HG03354 (cell line): ENCODE measurements around the gene HDAC6.

ENCODE experiments used
- ATAC-seq: cut with Tn5 transposase; IDR thresholded peaks from one replicate; pipeline ENCODE4 v1.9.1; 2021; ENCODE audit warnings: mild to moderate bottlenecking; ENCODE audit not compliant: unreplicated experiment, poor library complexity, severe bottlenecking

The HDAC6 gene

GRCh38 chrX:48787505-48788443 lies 14.1 kb upstream of the HDAC6 start:
- ATAC-seq: no peak

GRCh38 chrX:48789366-48790220 lies 12.3 kb upstream of the HDAC6 start:
- ATAC-seq: no peak

GRCh38 chrX:48790477-48790876 lies 11.4 kb upstream of the HDAC6 start:
- no peak for ATAC-seq

GRCh38 chrX:48791063-48791820 lies 10.6 kb upstream of the HDAC6 start:
- no peak for ATAC-seq

- no peak for ATAC-seq
These were observed 9.6 kb upstream of the HDAC6 start for GRCh38 chrX:48792219-48792618.

- no peak for ATAC-seq
These were observed 7.9 kb upstream of the HDAC6 start for GRCh38 chrX:48793935-48794334.

- ATAC-seq: no peak
These were observed 7.4 kb upstream of the HDAC6 start for GRCh38 chrX:48794340-48794910.

- no peak for ATAC-seq
These were observed 6.9 kb upstream of the HDAC6 start for GRCh38 chrX:48794911-48795515.

GRCh38 chrX:48798318-48798717 lies 3.5 kb upstream of the HDAC6 start:
- no peak for ATAC-seq

- ATAC-seq: no peak
These were observed 1.1 kb upstream of the HDAC6 start for GRCh38 chrX:48800574-48801279.

- ATAC-seq: peak; percentile 46
These were observed 430 bp downstream of the HDAC6 start for GRCh38 chrX:48802089-48802904.

- ATAC-seq: no peak
These were observed 986 bp downstream of the HDAC6 start for GRCh38 chrX:48802905-48803200.

- ATAC-seq: no peak
These were observed 4.2 kb downstream of the HDAC6 start for GRCh38 chrX:48806081-48806480.

GRCh38 chrX:48813644-48814043 lies 11.8 kb downstream of the HDAC6 start:
- no peak for ATAC-seq

GRCh38 chrX:48814722-48815121 lies 12.9 kb downstream of the HDAC6 start:
- ATAC-seq: no peak

- ATAC-seq: no peak
These were observed 13.4 kb downstream of the HDAC6 start for GRCh38 chrX:48815266-48815665.

- no peak for ATAC-seq
These were observed 14.3 kb downstream of the HDAC6 start for GRCh38 chrX:48816014-48816810.
